SK-N-MC (cell line): Measurements from ENCODE around the gene PAPOLA.

ENCODE experiments used
- EZH2 ChIP-seq: fragments of 200-600 bp; sonication (generic); IDR thresholded peaks from one replicate; pipeline ENCODE4 v1.6.1; 2017; ENCODE audit warnings: antibody characterized with exemption
- FOXP2 ChIP-seq: optimal IDR thresholded peaks from 2 replicates; pipeline ENCODE3; 2011; ENCODE audit warnings: mild to moderate bottlenecking, moderate library complexity; ENCODE audit not compliant: insufficient read depth; ENCODE audit errors: extremely low read length, control extremely low read depth
- POLR2AphosphoS5 ChIP-seq: IDR thresholded peaks from 2 replicates; pipeline ENCODE4 v1.6.1; 2012; ENCODE audit warnings: mild to moderate bottlenecking, low read depth, low read length, borderline replicate concordance

- TF ChIP-seq POLR2AphosphoS5: no peak
- TF ChIP-seq FOXP2: no peak
- TF ChIP-seq EZH2: no peak
Measured at GRCh38 chr14:96565811-96566210, 63.6 kb downstream of the PAPOLA start.
